Upper lobe of left lung (tissue), 6 donors: ENCODE data around the gene ITPR2. TPM values are rescaled to one million over a fixed set of nuclear protein-coding genes. Genes with fewer than 3 reads are reported as not detected.

Experiments
- ATAC-seq, 2 donors: fragments of 200-7000 bp; cut with Tn5 transposase; one replicate each; pipeline ENCODE4 v1.9.1; 2022; ENCODE audit warnings: mild to moderate bottlenecking in 2 of 2, moderate library complexity in 2 of 2; ENCODE audit not compliant: low FRiP score in 2 of 2
- DNase-seq, 2 donors: peaks; one replicate each; pipeline ENCODE4 v3.0.0-alpha.2; 2019 to 2020
- H3K27ac ChIP-seq, 4 donors: fragments of 200-600 bp; sonication (generic); one replicate each; pipeline ENCODE4 v1.5.1; 2016 to 2019
- H3K27me3 ChIP-seq, 4 donors: fragments of 200-600 bp; sonication (generic); one replicate each; pipeline ENCODE4 v1.5.1; 2017 to 2019
- H3K36me3 ChIP-seq, 4 donors: fragments of 200-600 bp; sonication (generic); one replicate each; pipeline ENCODE4 v1.5.1; 2016 to 2019
- H3K4me1 ChIP-seq, 4 donors: fragments of 200-600 bp; sonication (generic); one replicate each; pipeline ENCODE4 v1.5.1; 2018 to 2019
- H3K4me3 ChIP-seq, 4 donors: fragments of 200-600 bp; sonication (generic); one replicate each; pipeline ENCODE4 v1.5.1; 2017 to 2019; ENCODE audit warnings: mild to moderate bottlenecking in 2 of 4, moderate library complexity in 1 of 4
- H3K9me3 ChIP-seq, 4 donors: fragments of 200-600 bp; sonication (generic); one replicate each; pipeline ENCODE4 v1.5.1; 2018 to 2019
- EP300 ChIP-seq, 4 donors: sonication (generic); formaldehyde crosslinking; IDR thresholded peaks; one replicate each; pipeline ENCODE4 v1.5.1; 2017; ENCODE audit warnings: antibody characterized with exemption in 4 of 4, control low read depth in 2 of 4
- POLR2A ChIP-seq, 4 donors: fragments of 450-650 bp; IDR thresholded peaks; one replicate each; pipeline ENCODE4 v1.5.1; 2016 to 2017; ENCODE audit warnings: antibody characterized with exemption in 4 of 4, mild to moderate bottlenecking in 2 of 4
- POLR2AphosphoS5 ChIP-seq, 2 donors: sonication (generic); formaldehyde crosslinking; IDR thresholded peaks; one replicate each; pipeline ENCODE4 v1.5.1; 2017; ENCODE audit warnings: antibody characterized with exemption in 2 of 2
- WGBS, 2 donors: methylation state at CpG; one replicate each; pipeline ENCODE4 v1.1.5; 2017 to 2018; 5-methylcytosine and 5-hydroxymethylcytosine counted together
- total RNA-seq, 6 donors: library from RNA; depleted of rRNA in 4 of 6; stranded (reverse); fragments of >200 nt in 4 of 6; gene quantifications; one replicate each; pipeline versions ENCODE4 v1.1.0 to v1.2.1, GENCODE V29; 2016 to 2021
- TF ChIP-seq, protein P1 (sequence below), 6 experiments: fragments of 450-650 bp in 4 of 6; fragments of 200-600 bp in 2 of 6; sonication (generic) in 2 of 6; IDR thresholded peaks; one replicate each; pipeline ENCODE4 v1.5.1; 2016 to 2019; ENCODE audit warnings: antibody characterized with exemption in 6 of 6
- donor health status: DM: no; HTN: no; CAD: no; lungs with moderate emphysema.
- donor health status: DM: no; HTN: yes; CAD: no; lungs with severe emphysema.

ITPR2 gene
- total RNA-seq, 6 donors from 2014 or later, result 35.5 to 115 (median 45.0) TPM

DNA sequence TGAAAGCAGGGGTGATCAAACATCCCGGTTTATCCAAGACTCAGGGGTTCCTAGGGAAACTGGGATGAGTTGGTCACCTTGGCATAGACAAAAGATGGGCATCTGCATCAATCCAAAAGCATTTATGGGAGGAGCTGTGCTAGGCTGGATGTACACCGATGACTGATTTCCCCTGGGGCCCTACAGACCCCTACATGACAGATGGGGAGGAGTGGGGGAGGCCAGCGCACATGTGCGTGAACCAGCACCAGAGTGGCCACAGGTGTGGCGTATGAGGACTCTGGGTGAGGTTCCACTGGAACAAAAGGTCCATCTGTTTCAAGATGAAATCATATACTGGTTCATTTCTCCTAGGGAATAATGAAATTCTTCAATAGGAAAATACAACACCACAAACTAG is 210.4 kb downstream of the ITPR2 start:
- H3K9me3 ChIP-seq, result no peaks in the 10 kb centered on the region
- 80 to 96% methylated on average over 5 of the region's 5 CpGs for WGBS, 2 donors
- ATAC-seq (no peak), DNase-seq (no peak)
- no peaks in the 10 kb centered on the region for H3K4me1 ChIP-seq
- H3K4me3 ChIP-seq, result no peak overlapping the region
- TF ChIP-seq EP300 (IDR thresholded peaks at IDR 0.05), result no peak
- TF ChIP-seq, protein P1, sequence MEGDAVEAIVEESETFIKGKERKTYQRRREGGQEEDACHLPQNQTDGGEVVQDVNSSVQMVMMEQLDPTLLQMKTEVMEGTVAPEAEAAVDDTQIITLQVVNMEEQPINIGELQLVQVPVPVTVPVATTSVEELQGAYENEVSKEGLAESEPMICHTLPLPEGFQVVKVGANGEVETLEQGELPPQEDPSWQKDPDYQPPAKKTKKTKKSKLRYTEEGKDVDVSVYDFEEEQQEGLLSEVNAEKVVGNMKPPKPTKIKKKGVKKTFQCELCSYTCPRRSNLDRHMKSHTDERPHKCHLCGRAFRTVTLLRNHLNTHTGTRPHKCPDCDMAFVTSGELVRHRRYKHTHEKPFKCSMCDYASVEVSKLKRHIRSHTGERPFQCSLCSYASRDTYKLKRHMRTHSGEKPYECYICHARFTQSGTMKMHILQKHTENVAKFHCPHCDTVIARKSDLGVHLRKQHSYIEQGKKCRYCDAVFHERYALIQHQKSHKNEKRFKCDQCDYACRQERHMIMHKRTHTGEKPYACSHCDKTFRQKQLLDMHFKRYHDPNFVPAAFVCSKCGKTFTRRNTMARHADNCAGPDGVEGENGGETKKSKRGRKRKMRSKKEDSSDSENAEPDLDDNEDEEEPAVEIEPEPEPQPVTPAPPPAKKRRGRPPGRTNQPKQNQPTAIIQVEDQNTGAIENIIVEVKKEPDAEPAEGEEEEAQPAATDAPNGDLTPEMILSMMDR (IDR thresholded peaks at IDR 0.05), result no peak
- TF ChIP-seq POLR2AphosphoS5 (IDR thresholded peaks at IDR 0.05), result no peak
- no peak for TF ChIP-seq POLR2A (IDR thresholded peaks at IDR 0.05)
- H3K36me3 ChIP-seq, result peaks cover 7 to 36% (median 10%) of the 10 kb centered on the region in 4 donors
- no peak overlapping the region for H3K27ac ChIP-seq
- no peaks in the 10 kb centered on the region for H3K27me3 ChIP-seq

DNA sequence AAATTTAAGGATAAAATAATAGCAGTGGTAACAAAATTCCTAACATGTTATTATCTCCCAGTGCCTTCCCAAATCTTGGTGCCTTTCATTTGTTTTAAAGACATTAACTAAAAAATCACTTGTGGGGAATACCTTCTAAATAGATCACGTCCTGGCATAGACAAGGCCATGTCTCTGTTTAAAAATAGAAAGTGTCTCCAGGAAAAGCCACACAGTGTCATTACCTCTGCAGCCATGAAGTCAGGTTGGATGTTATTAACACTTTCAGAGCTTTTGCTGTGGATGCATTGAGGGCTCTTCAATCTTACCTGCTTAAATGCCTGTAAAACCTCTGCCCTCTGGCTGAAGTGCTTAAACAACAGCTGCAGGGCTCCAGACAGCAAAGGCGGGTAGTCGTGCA is 211.1 kb downstream of the ITPR2 start:
- H3K36me3 ChIP-seq, result peaks cover 7 to 36% (median 10%) of the 10 kb centered on the region in 4 donors
- H3K27ac ChIP-seq, result no peak overlapping the region
- no peaks in the 10 kb centered on the region for H3K9me3 ChIP-seq
- no peaks in the 10 kb centered on the region for H3K4me1 ChIP-seq
- no peak for DNase-seq
- WGBS, 2 donors, result 86 to 96% methylated on average over 3 of the region's 3 CpGs
- TF ChIP-seq POLR2AphosphoS5 (IDR thresholded peaks at IDR 0.05) (no peak), EP300 (IDR thresholded peaks at IDR 0.05) (no peak), POLR2A (IDR thresholded peaks at IDR 0.05) (no peak)
- TF ChIP-seq, protein P1 (IDR thresholded peaks at IDR 0.05), result no peak
- no peaks in the 10 kb centered on the region for H3K27me3 ChIP-seq
- no peak for ATAC-seq
- no peak overlapping the region for H3K4me3 ChIP-seq

DNA sequence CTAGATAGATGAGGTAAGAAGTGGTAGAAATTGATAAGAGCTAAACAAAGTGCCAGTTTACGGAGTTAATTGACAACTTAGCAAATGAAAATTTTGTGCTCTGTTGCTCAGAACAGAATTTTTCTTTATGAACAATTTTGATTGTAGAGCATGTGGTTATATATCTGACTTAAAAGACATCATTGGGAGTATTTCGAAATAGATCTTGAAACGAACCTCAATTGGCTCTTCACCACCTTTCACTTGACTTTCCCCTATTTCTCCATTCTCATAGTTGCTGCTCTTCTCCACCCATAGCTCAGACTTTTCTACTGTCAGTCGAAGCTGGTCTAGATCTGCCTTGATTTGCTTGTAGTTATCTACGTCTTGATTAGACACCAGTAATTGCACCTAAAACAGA is 212.1 kb downstream of the ITPR2 start:
- H3K36me3 ChIP-seq, result peaks cover 7 to 36% (median 10%) of the 10 kb centered on the region in 4 donors

DNA sequence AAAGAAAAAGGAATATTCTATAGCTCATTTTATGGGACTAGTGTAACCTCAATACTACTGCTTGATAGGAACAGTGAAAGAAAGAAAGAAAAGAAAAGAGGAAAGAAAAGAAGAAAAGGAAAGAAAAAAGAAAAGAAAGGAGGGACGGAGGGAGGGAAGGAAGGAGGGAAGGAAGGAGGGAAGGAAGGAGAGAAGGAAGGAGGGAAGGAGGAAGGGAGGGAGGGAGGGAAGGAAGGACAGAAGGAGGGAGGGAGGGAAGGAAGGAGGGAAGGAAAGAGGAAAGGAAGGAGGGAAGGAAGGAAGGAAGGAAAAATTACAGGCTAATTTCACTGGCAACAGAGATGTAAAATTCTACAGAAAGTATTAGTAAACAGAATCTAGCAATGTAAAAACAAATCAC is 215.5 kb downstream of the ITPR2 start:
- no peaks in the 10 kb centered on the region for H3K27me3 ChIP-seq
- no peak overlapping the region for H3K27ac ChIP-seq
- H3K9me3 ChIP-seq, result no peaks in the 10 kb centered on the region
- ATAC-seq (no peak), DNase-seq (no peak)
- TF ChIP-seq POLR2A (IDR thresholded peaks at IDR 0.05), result no peak
- TF ChIP-seq, protein P1 (IDR thresholded peaks at IDR 0.05), result no peak
- no peak for TF ChIP-seq EP300 (IDR thresholded peaks at IDR 0.05)
- no peak for TF ChIP-seq POLR2AphosphoS5 (IDR thresholded peaks at IDR 0.05)
- H3K4me1 ChIP-seq, result no peaks in the 10 kb centered on the region
- WGBS, 2 donors, result 66 to 90% methylated on average over 1 of the region's 1 CpG
- no peak overlapping the region for H3K4me3 ChIP-seq
- peaks cover 7 to 29% (median 10%) of the 10 kb centered on the region in 4 donors for H3K36me3 ChIP-seq

More for the DNA sequence above, 212.1 kb downstream of the ITPR2 start:
- Histone ChIP-seq H3K9me3 (no peaks in the 10 kb centered on the region), H3K4me3 (no peak overlapping the region), H3K27ac (no peak overlapping the region), H3K27me3 (no peaks in the 10 kb centered on the region), H3K4me1 (no peaks in the 10 kb centered on the region)
- no peak for DNase-seq
- whole genome bisulfite sequencing, 2 donors, result 85 to 86% methylated on average over 5 of the region's 5 CpGs
- ATAC-seq, result no peak
- TF ChIP-seq, protein P1 (IDR thresholded peaks at IDR 0.05), result no peak
- TF ChIP-seq POLR2A (IDR thresholded peaks at IDR 0.05) (no peak), EP300 (IDR thresholded peaks at IDR 0.05) (no peak), POLR2AphosphoS5 (IDR thresholded peaks at IDR 0.05) (no peak)

DNA sequence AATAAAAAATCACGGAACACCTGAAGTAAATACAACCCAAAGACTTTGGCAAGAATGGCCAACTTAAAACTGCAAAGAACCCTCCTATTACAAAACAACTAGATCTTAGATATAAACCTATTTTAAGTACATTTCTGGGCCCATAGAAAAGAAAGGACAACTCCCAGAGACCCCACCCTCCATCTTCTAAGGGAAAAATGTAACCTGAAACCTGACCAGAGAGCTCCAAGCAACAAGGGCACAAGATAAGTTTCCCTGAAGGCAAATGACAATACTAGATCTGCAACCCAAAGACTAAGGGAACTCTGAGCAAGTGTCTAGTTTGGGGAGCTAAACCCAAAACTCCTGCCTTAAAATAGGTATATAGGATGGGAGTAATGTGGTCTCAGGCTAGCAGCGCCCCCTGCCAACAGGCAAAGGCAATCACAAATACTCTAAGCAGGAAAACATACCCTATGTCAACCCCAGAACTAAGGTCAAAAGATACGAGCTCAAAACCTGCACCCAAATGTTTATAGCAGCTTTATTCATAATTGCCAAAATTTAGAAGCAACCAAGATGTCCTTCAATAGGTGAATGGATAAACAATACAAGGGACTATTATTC is 218.9 kb downstream of the ITPR2 start:
- Histone ChIP-seq H3K27ac (no peak overlapping the region), H3K36me3 (peaks cover 0 to 2% (median 0%) of the 10 kb centered on the region in 4 donors), H3K4me1 (no peaks in the 10 kb centered on the region), H3K27me3 (no peaks in the 10 kb centered on the region), H3K4me3 (no peak overlapping the region), H3K9me3 (no peaks in the 10 kb centered on the region)
- WGBS, 2 donors, result 59 to 64% methylated on average over 3 of the region's 3 CpGs
- no peak for ATAC-seq
- TF ChIP-seq, protein P1 (IDR thresholded peaks at IDR 0.05), result peak in 3 of 6 experiments; percentile 11 to 30 (median 12)
- no peak for TF ChIP-seq POLR2AphosphoS5 (IDR thresholded peaks at IDR 0.05)
- no peak for DNase-seq
